Measurements from ENCODE around the gene L3HYPDH.

DNA sequence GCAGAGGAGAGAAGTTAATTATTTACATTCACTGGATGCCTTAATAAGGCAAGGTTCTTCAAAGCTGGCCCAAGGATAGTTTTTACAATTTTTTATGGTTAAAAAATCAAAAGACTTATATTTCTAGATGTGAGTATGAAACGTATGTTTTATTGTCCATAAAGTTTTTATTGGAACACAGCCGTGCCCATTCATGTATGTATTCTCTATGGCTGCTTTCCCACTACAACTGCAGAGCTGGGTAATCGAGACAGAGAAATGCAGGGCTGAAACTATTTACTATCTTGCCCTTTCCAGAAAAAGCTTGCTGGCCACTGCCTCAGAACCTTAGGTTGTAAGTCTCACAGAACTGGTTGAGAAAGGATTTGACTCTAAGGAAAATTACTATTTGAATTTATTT, 16.5 kb upstream of the L3HYPDH start:
- TF ChIP-seq, protein P1, sequence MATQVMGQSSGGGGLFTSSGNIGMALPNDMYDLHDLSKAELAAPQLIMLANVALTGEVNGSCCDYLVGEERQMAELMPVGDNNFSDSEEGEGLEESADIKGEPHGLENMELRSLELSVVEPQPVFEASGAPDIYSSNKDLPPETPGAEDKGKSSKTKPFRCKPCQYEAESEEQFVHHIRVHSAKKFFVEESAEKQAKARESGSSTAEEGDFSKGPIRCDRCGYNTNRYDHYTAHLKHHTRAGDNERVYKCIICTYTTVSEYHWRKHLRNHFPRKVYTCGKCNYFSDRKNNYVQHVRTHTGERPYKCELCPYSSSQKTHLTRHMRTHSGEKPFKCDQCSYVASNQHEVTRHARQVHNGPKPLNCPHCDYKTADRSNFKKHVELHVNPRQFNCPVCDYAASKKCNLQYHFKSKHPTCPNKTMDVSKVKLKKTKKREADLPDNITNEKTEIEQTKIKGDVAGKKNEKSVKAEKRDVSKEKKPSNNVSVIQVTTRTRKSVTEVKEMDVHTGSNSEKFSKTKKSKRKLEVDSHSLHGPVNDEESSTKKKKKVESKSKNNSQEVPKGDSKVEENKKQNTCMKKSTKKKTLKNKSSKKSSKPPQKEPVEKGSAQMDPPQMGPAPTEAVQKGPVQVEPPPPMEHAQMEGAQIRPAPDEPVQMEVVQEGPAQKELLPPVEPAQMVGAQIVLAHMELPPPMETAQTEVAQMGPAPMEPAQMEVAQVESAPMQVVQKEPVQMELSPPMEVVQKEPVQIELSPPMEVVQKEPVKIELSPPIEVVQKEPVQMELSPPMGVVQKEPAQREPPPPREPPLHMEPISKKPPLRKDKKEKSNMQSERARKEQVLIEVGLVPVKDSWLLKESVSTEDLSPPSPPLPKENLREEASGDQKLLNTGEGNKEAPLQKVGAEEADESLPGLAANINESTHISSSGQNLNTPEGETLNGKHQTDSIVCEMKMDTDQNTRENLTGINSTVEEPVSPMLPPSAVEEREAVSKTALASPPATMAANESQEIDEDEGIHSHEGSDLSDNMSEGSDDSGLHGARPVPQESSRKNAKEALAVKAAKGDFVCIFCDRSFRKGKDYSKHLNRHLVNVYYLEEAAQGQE (IDR thresholded peaks at IDR 0.05; ENCODE audit: borderline replicate concordance): no peak
- no peak for TF ChIP-seq POLR2AphosphoS5 (IDR thresholded peaks at IDR 0.05)
- TF ChIP-seq, protein P2, sequence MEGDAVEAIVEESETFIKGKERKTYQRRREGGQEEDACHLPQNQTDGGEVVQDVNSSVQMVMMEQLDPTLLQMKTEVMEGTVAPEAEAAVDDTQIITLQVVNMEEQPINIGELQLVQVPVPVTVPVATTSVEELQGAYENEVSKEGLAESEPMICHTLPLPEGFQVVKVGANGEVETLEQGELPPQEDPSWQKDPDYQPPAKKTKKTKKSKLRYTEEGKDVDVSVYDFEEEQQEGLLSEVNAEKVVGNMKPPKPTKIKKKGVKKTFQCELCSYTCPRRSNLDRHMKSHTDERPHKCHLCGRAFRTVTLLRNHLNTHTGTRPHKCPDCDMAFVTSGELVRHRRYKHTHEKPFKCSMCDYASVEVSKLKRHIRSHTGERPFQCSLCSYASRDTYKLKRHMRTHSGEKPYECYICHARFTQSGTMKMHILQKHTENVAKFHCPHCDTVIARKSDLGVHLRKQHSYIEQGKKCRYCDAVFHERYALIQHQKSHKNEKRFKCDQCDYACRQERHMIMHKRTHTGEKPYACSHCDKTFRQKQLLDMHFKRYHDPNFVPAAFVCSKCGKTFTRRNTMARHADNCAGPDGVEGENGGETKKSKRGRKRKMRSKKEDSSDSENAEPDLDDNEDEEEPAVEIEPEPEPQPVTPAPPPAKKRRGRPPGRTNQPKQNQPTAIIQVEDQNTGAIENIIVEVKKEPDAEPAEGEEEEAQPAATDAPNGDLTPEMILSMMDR (IDR thresholded peaks at IDR 0.05; ENCODE audit: poor library complexity, severe bottlenecking): no peak
